Astrocyte (in vitro differentiated cells and primary cell): Measurements from ENCODE around the gene REEP6.

Source experiments
- EZH2 ChIP-seq: IDR thresholded peaks from 2 replicates; pipeline ENCODE4 v1.6.1; 2012; ENCODE audit warnings: mild to moderate bottlenecking, low read length, inconsistent platforms; ENCODE audit not compliant: insufficient read depth
- TF ChIP-seq, protein P1 (sequence below): IDR thresholded peaks from 2 replicates; pipeline ENCODE4 v1.5.1; 2011; ENCODE audit warnings: low read depth, mild to moderate bottlenecking, inconsistent platforms, low read length, moderate library complexity; ENCODE audit not compliant: insufficient read depth

GRCh38 chr19:1511318-1512317 lies 20.6 kb downstream of the REEP6 start:
- TF ChIP-seq, protein P1, sequence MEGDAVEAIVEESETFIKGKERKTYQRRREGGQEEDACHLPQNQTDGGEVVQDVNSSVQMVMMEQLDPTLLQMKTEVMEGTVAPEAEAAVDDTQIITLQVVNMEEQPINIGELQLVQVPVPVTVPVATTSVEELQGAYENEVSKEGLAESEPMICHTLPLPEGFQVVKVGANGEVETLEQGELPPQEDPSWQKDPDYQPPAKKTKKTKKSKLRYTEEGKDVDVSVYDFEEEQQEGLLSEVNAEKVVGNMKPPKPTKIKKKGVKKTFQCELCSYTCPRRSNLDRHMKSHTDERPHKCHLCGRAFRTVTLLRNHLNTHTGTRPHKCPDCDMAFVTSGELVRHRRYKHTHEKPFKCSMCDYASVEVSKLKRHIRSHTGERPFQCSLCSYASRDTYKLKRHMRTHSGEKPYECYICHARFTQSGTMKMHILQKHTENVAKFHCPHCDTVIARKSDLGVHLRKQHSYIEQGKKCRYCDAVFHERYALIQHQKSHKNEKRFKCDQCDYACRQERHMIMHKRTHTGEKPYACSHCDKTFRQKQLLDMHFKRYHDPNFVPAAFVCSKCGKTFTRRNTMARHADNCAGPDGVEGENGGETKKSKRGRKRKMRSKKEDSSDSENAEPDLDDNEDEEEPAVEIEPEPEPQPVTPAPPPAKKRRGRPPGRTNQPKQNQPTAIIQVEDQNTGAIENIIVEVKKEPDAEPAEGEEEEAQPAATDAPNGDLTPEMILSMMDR = no peak
- no peak for TF ChIP-seq EZH2
